Measurements from ENCODE around the gene ZFR. TPM values are rescaled to one million over a fixed set of nuclear protein-coding genes. Genes with fewer than 3 reads are reported as not detected.

Gene ZFR
- total and polyA plus RNA-seq, 10 donors: 25.1 to 74.5 (median 51.8) TPM

GRCh38 chr5:32352685-32353084 lies 91.9 kb downstream of the ZFR start:
- peaks cover 0 to 6% (median 3%) of the 10 kb centered on the region in 8 donors for H3K9me3 ChIP-seq
- no peak for TF ChIP-seq CTCF (IDR thresholded peaks at IDR 0.05 in 8 of 11, conservative IDR thresholded peaks at IDR 0.05 in 3 of 11)
- peak in 1 of 3 donors; percentile 23 for TF ChIP-seq POLR2AphosphoS5 (IDR thresholded peaks at IDR 0.05)
- no peak for TF ChIP-seq POLR2A (IDR thresholded peaks at IDR 0.05)
- no peaks in the 10 kb centered on the region for H3K27me3 ChIP-seq (replicated peaks in 1 of 7)
- peaks cover 0 to 49% (median 31%) of the 10 kb centered on the region in 6 donors for H3K36me3 ChIP-seq
- DNase-seq: no peak
- no peaks in the 10 kb centered on the region for H3K4me1 ChIP-seq
- no peak overlapping the region for H3K4me3 ChIP-seq
- H3K27ac ChIP-seq: no peak overlapping the region
- intact Hi-C loops (cut with DNase I; ENCODE audit: low total_unique reads): no loop called here
- WGBS, 5 donors: 85 to 97% (median 91%) methylated on average over 8 of the region's 8 CpGs

- DNase-seq: no peak
- 69 to 100% (median 96%) methylated on average over 2 of the region's 2 CpGs for WGBS, 5 donors
These were observed 97.7 kb downstream of the ZFR start for GRCh38 chr5:32346869-32347268.

GRCh38 chr5:32343058-32343672 lies 101.4 kb downstream of the ZFR start:
- no peaks in the 10 kb centered on the region for H3K27me3 ChIP-seq (replicated peaks in 1 of 7)
- intact Hi-C loops (cut with DNase I; ENCODE audit: low total_unique reads): no loop called here
- H3K4me1 ChIP-seq: no peaks in the 10 kb centered on the region
- H3K9me3 ChIP-seq: peaks cover 2 to 58% (median 50%) of the 10 kb centered on the region in 8 donors
- no peak overlapping the region for H3K4me3 ChIP-seq
- no peak for DNase-seq
- H3K36me3 ChIP-seq: no peaks in the 10 kb centered on the region
- WGBS, 5 donors: 84 to 90% (median 87%) methylated on average over 2 of the region's 2 CpGs
- no peak overlapping the region for H3K27ac ChIP-seq
- TF ChIP-seq POLR2AphosphoS5 (IDR thresholded peaks at IDR 0.05): no peak
- TF ChIP-seq CTCF (IDR thresholded peaks at IDR 0.05 in 8 of 11, conservative IDR thresholded peaks at IDR 0.05 in 3 of 11): no peak
- TF ChIP-seq POLR2A (IDR thresholded peaks at IDR 0.05): no peak

More at GRCh38 chr5:32346869-32347268, 97.7 kb downstream of the ZFR start:
- H3K4me3 ChIP-seq: no peak overlapping the region
- peaks cover 0 to 24% (median 16%) of the 10 kb centered on the region in 8 donors for H3K9me3 ChIP-seq
- intact Hi-C loops (cut with DNase I; ENCODE audit: low total_unique reads): no loop called here
- H3K36me3 ChIP-seq: no peaks in the 10 kb centered on the region
- H3K27ac ChIP-seq: no peak overlapping the region
- no peak for TF ChIP-seq POLR2AphosphoS5 (IDR thresholded peaks at IDR 0.05)
- no peak for TF ChIP-seq CTCF (IDR thresholded peaks at IDR 0.05 in 8 of 11, conservative IDR thresholded peaks at IDR 0.05 in 3 of 11)
- no peak for TF ChIP-seq POLR2A (IDR thresholded peaks at IDR 0.05)
- H3K4me1 ChIP-seq: no peaks in the 10 kb centered on the region
- H3K27me3 ChIP-seq (replicated peaks in 1 of 7): no peaks in the 10 kb centered on the region

- Histone ChIP-seq H3K9me3 (peaks cover 2 to 59% (median 51%) of the 10 kb centered on the region in 8 donors), H3K27me3 (replicated peaks in 1 of 7) (no peaks in the 10 kb centered on the region), H3K27ac (no peak overlapping the region), H3K4me3 (no peak overlapping the region), H3K36me3 (no peaks in the 10 kb centered on the region), H3K4me1 (no peaks in the 10 kb centered on the region)
- intact Hi-C loops (cut with DNase I; ENCODE audit: low total_unique reads): no loop called here
- WGBS, 5 donors: 58 to 89% (median 66%) methylated on average over 4 of the region's 4 CpGs
- TF ChIP-seq POLR2A (IDR thresholded peaks at IDR 0.05) (no peak), CTCF (IDR thresholded peaks at IDR 0.05 in 8 of 11, conservative IDR thresholded peaks at IDR 0.05 in 3 of 11) (no peak), POLR2AphosphoS5 (IDR thresholded peaks at IDR 0.05) (no peak)
- DNase-seq: no peak
These were observed 101.9 kb downstream of the ZFR start for GRCh38 chr5:32342656-32343055.

All from spleen (tissue), 11 donors.